ENCODE measurements around the gene DHPS.
"Not testable (repeated sequence)": the region's sequence is repeated elsewhere in the genome, so short reads cannot be mapped to it uniquely, and the experiment has no call there.

DHPS gene

DNA sequence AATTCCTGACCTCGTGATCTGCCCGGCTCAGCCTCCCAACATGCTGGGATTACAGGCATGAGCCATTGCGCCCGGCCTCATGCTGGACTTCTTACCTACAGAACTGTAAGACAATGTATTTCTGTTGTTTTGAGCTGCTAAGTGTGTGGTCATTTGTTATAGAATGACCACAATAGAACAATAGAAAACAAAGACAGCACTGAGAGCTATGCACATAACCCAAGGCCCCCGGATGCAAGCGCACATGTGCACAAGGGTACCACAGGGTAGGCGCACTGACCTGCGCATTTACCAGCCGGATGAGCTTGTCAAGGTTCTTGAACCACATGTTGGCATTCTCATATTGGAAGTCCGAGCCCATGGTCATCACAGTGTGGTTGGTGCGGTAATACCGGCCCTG lies 20.7 kb downstream of the DHPS start:
- H3K4me1 Mint-ChIP-seq (ENCODE audit: low read depth), result peaks cover 39% of the 10 kb centered on the region
- peaks cover 100% of the 10 kb centered on the region for H3K36me3 Mint-ChIP-seq (ENCODE audit: low read depth)
- H3K9me3 Mint-ChIP-seq, result no peaks in the 10 kb centered on the region
- no peaks in the 10 kb centered on the region for H3K27me3 Mint-ChIP-seq
- H3K27ac Mint-ChIP-seq, result no peak overlapping the region
- H3K4me3 Mint-ChIP-seq, result no peak overlapping the region
- intact Hi-C loops (cut with micrococcal nuclease), result no loop called here

DNA sequence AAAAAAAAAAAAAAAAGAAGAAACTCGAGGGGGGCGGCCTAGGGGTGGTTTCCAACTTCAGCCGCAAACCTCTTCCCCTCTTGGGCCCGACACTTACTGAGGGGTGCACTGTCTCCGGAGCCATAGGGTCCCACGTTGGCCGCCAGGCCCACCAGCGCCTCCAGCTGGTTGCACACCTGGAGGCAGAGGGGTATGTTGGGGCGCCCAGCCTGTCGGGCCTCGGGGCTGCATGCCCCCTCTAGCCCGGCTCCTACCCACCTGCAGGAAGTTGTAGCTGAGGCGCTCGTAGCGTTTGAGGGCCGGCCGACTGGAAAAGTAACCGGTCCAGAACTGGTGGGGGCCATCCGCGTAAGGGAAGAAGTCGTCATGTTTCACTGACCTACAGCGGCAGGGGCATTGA lies 23.7 kb downstream of the DHPS start:
- Mint-ChIP-seq H3K27me3 (no peaks in the 10 kb centered on the region), H3K9me3 (no peaks in the 10 kb centered on the region), H3K4me1 (ENCODE audit: low read depth) (peaks cover 21% of the 10 kb centered on the region), H3K4me3 (no peak overlapping the region), H3K36me3 (ENCODE audit: low read depth) (peaks cover 98% of the 10 kb centered on the region), H3K27ac (no peak overlapping the region)
- intact Hi-C loops (cut with micrococcal nuclease), result no loop called here

DNA sequence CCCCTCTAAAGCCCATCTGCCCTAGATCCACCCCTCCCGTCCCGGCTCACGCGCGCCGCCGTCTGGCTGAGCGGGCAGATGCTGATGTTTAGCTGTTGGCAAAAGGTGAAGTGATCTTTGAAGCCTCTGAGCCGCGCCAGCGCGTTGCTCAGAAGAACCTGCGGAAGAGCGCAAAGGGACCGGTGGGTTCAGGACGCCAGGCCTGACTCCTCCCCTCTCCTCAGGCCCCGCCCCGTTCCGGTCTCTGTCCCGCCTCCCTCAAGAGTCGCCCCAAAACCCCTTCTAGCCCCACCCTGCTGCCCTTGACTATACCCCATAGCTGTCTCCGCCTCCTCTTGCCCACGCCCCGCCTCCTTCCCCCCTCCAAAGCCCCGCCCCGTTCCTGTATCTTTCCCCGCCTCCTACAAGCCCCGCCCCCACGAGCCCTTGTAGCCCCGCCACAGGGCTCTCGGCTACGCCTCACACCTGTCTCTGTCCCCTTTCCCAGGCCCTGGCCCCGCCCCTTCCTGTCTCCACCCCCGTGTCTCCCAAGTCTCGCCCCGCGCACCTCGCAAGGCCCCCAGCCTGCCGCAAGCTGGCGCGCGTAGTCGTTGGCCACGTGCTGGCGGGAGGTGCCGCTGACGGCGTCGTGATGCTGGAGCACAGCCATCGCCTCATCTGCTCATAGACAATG lies 24.6 kb downstream of the DHPS start:
- Mint-ChIP-seq H3K4me1 (ENCODE audit: low read depth) (peaks cover 19% of the 10 kb centered on the region), H3K4me3 (no peak overlapping the region), H3K36me3 (ENCODE audit: low read depth) (peaks cover 98% of the 10 kb centered on the region), H3K27ac (no peak overlapping the region), H3K27me3 (no peaks in the 10 kb centered on the region), H3K9me3 (no peaks in the 10 kb centered on the region)
- intact Hi-C loops (cut with micrococcal nuclease), result no loop called here

- no peak overlapping the region for H3K4me3 Mint-ChIP-seq
- no peaks in the 10 kb centered on the region for H3K27me3 Mint-ChIP-seq
- peaks cover 19% of the 10 kb centered on the region for H3K4me1 Mint-ChIP-seq (ENCODE audit: low read depth)
- intact Hi-C loops (cut with micrococcal nuclease), result no loop called here
- no peaks in the 10 kb centered on the region for H3K9me3 Mint-ChIP-seq
- no peak overlapping the region for H3K27ac Mint-ChIP-seq
- peaks cover 98% of the 10 kb centered on the region for H3K36me3 Mint-ChIP-seq (ENCODE audit: low read depth)
Measured at GRCh38 chr19:12655546-12655945, 26.1 kb downstream of the DHPS start.

DNA sequence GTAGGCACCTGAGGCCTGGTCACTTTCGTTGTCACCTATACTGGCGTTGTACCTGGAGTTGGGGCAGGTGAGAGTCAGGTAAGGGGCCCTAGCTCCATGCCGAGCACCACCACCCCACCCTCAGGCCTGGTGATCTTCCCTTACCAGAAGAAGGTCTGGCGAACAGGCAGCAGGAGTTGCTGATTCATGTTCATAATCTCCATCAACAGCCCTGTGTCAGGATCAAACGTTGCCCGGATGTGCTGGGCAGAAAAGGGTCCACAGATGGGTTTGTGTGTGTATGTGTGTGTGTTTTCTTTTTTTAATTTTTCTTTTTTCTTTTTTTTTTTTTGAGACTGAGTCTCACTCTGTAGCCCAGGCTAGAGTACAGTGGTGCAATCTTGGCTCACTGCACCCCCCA lies 29.5 kb downstream of the DHPS start:
- Mint-ChIP-seq H3K9me3 (no peaks in the 10 kb centered on the region), H3K27ac (no peak overlapping the region), H3K4me1 (ENCODE audit: low read depth) (peaks cover 42% of the 10 kb centered on the region), H3K27me3 (no peaks in the 10 kb centered on the region), H3K36me3 (ENCODE audit: low read depth) (peaks cover 98% of the 10 kb centered on the region), H3K4me3 (no peak overlapping the region)
- intact Hi-C loops (cut with micrococcal nuclease), result no loop called here

DNA sequence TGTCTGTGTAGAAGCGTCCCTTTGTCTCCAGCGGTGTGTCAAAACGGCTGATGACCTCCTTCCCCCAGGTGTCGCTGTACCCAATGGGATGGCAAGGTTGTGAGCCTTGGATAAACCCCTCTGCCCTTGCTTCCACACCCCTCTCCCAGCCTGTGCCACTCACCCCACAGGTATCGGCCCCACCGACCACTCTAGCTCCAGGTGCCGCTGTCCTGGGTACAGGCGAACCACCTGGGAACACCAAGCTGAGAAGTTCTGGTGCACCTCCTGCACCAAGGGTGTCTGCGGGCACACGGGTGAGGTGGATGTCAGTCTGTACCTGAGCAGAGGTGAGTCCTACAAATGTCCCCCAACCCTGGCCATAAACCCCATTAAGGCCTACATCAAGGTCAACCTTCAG lies 31.7 kb downstream of the DHPS start:
- Mint-ChIP-seq H3K36me3 (ENCODE audit: low read depth) (peaks cover 98% of the 10 kb centered on the region), H3K4me3 (no peak overlapping the region)

DNA sequence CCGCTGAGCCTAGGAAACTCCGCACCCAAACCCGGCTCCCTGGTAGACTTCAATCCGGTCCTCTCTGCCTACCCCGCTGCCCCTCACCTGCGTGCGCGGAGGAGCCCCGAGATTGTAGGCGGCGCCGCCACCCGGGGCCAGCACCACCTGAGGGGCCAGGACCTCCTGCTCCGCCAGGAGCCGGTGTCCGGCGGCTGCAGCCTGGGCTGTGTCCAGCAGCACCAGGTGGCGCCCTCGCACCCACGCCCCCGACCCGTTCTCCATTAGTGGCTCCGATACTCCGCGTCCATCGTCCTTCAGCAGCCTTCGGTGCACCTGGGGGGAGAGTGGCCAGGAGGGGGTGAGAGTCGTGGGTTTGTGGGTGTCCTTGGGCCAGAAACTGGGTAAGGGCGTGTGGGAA lies 33.6 kb downstream of the DHPS start:
- intact Hi-C loops (cut with micrococcal nuclease), result no loop called here
- peak overlapping the region; percentile 62 for H3K27ac Mint-ChIP-seq
- H3K9me3 Mint-ChIP-seq, result no peaks in the 10 kb centered on the region
- peaks cover 32% of the 10 kb centered on the region for H3K4me1 Mint-ChIP-seq (ENCODE audit: low read depth)
- no peak overlapping the region for H3K4me3 Mint-ChIP-seq
- H3K36me3 Mint-ChIP-seq (ENCODE audit: low read depth), result peaks cover 100% of the 10 kb centered on the region
- no peaks in the 10 kb centered on the region for H3K27me3 Mint-ChIP-seq

More for the DNA sequence above, 31.7 kb downstream of the DHPS start:
- Mint-ChIP-seq H3K27me3 (no peaks in the 10 kb centered on the region), H3K4me1 (ENCODE audit: low read depth) (peaks cover 37% of the 10 kb centered on the region), H3K27ac (no peak overlapping the region), H3K9me3 (no peaks in the 10 kb centered on the region)
- intact Hi-C loops (cut with micrococcal nuclease), result no loop called here

GRCh38 chr19:12647490-12648071 lies 34.1 kb downstream of the DHPS start:
- H3K27ac Mint-ChIP-seq, result peak overlapping the region; percentile 62
- H3K4me3 Mint-ChIP-seq, result no peak overlapping the region
- H3K9me3 Mint-ChIP-seq, result no peaks in the 10 kb centered on the region
- intact Hi-C loops (cut with micrococcal nuclease), result no loop called here
- H3K4me1 Mint-ChIP-seq (ENCODE audit: low read depth), result peaks cover 32% of the 10 kb centered on the region
- peaks cover 100% of the 10 kb centered on the region for H3K36me3 Mint-ChIP-seq (ENCODE audit: low read depth)
- no peaks in the 10 kb centered on the region for H3K27me3 Mint-ChIP-seq

DNA sequence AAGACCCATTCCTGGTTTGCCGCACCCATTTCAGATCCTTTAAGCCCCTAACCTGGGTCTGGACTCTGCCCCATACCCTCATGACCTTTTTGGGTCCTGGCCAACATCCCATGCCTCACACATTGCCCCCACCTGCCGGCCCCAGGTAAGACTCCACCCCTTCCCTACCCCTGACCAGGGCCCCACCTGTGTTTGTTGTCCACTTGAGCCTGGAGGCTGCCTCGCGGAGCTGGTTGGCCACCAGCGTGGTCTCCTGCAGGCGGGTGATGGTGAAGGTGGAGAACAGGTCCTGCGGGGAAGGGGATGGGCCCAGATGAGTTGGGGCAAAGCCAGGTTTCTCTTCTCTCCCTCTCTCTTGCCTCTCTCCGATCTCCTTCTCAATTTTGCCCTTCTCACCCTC lies 34.6 kb downstream of the DHPS start:
- Mint-ChIP-seq H3K4me1 (ENCODE audit: low read depth) (peaks cover 32% of the 10 kb centered on the region), H3K9me3 (no peaks in the 10 kb centered on the region), H3K4me3 (no peak overlapping the region), H3K36me3 (ENCODE audit: low read depth) (peaks cover 100% of the 10 kb centered on the region), H3K27ac (peak overlapping the region; percentile 62), H3K27me3 (no peaks in the 10 kb centered on the region)
- intact Hi-C loops (cut with micrococcal nuclease), result no loop called here

DNA sequence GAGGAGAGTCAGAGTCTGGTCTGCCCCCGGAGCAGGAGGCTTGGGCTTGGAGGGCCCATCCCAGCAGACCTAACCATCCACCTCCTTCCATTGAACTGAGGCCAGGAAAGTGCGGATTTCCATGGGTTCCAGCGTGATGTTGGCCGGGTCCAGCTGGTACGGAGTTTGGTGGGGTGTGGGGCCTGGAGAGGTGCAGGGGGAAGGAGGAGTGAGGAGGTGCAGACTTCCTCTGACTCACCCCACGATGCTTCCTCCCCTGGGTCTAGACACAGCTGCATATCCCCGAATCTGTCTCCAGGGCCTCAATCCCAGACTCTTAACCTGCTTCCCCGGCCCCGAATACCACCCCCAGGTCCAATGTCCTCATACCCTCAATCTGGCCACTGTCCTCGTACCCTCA lies 35.1 kb downstream of the DHPS start:
- intact Hi-C loops (cut with micrococcal nuclease), result no loop called here
- Mint-ChIP-seq H3K36me3 (ENCODE audit: low read depth) (peaks cover 95% of the 10 kb centered on the region), H3K9me3 (no peaks in the 10 kb centered on the region)

GRCh38 chr19:12643716-12644115 lies 38.0 kb downstream of the DHPS start:
- H3K4me3 Mint-ChIP-seq; H3K27me3 Mint-ChIP-seq; H3K27ac Mint-ChIP-seq; intact Hi-C loops (cut with micrococcal nuclease); H3K9me3 Mint-ChIP-seq: not testable (repeated sequence)
- Mint-ChIP-seq H3K4me1 (ENCODE audit: low read depth) (peaks cover 29% of the 10 kb centered on the region), H3K36me3 (ENCODE audit: low read depth) (peaks cover 79% of the 10 kb centered on the region)

More for the DNA sequence above, 35.1 kb downstream of the DHPS start:
- Mint-ChIP-seq H3K4me3 (no peak overlapping the region), H3K27ac (peak overlapping the region; percentile 62), H3K4me1 (ENCODE audit: low read depth) (peaks cover 32% of the 10 kb centered on the region), H3K27me3 (no peaks in the 10 kb centered on the region)

GRCh38 chr19:12642506-12642905 lies 39.2 kb downstream of the DHPS start:
- no peak overlapping the region for H3K4me3 Mint-ChIP-seq
- H3K36me3 Mint-ChIP-seq (ENCODE audit: low read depth), result peaks cover 79% of the 10 kb centered on the region
- H3K4me1 Mint-ChIP-seq (ENCODE audit: low read depth), result peaks cover 19% of the 10 kb centered on the region
- no peak overlapping the region for H3K27ac Mint-ChIP-seq
- H3K27me3 Mint-ChIP-seq, result no peaks in the 10 kb centered on the region
- H3K9me3 Mint-ChIP-seq, result no peaks in the 10 kb centered on the region
- intact Hi-C loops (cut with micrococcal nuclease), result no loop called here

DNA sequence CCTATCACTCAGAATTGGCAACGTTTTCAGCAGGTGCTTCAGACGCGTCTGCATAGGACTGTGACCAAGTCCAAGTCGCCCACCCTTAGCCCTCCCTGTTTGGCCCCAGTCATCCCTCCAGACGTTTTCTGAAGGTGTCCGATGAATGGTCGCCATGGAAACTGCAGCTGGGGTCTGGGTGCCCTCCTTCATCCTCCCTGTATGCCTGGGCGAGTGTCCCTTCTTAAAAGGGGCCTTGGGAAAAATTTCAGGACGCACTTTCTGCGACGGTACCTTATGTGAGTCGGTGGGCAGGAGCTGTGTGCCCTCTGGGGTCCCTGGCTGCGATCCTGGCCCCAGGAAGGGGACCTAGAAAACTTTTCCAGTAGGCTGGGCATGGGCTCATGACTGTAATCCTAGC lies 40.2 kb downstream of the DHPS start:
- peaks cover 10% of the 10 kb centered on the region for H3K4me1 Mint-ChIP-seq (ENCODE audit: low read depth)
- no peaks in the 10 kb centered on the region for H3K9me3 Mint-ChIP-seq
- no peak overlapping the region for H3K4me3 Mint-ChIP-seq
- H3K27me3 Mint-ChIP-seq, result no peaks in the 10 kb centered on the region
- H3K36me3 Mint-ChIP-seq (ENCODE audit: low read depth), result peaks cover 79% of the 10 kb centered on the region
- H3K27ac Mint-ChIP-seq, result no peak overlapping the region
- intact Hi-C loops (cut with micrococcal nuclease), result no loop called here

- Mint-ChIP-seq H3K4me1 (ENCODE audit: low read depth) (peaks cover 10% of the 10 kb centered on the region), H3K9me3 (no peaks in the 10 kb centered on the region), H3K36me3 (ENCODE audit: low read depth) (peaks cover 78% of the 10 kb centered on the region), H3K4me3 (peak overlapping the region; percentile 52), H3K27me3 (no peaks in the 10 kb centered on the region), H3K27ac (peak overlapping the region; percentile 28)
- intact Hi-C loops (cut with micrococcal nuclease), result loop anchor here (1.0 kb wide), 1 partner anchor 32 kb away; no protein-coding TSS in a partner anchor
Measured at GRCh38 chr19:12639901-12640613, 41.6 kb downstream of the DHPS start.
